ENCODE measurements around the gene KPNA6.

DNA sequence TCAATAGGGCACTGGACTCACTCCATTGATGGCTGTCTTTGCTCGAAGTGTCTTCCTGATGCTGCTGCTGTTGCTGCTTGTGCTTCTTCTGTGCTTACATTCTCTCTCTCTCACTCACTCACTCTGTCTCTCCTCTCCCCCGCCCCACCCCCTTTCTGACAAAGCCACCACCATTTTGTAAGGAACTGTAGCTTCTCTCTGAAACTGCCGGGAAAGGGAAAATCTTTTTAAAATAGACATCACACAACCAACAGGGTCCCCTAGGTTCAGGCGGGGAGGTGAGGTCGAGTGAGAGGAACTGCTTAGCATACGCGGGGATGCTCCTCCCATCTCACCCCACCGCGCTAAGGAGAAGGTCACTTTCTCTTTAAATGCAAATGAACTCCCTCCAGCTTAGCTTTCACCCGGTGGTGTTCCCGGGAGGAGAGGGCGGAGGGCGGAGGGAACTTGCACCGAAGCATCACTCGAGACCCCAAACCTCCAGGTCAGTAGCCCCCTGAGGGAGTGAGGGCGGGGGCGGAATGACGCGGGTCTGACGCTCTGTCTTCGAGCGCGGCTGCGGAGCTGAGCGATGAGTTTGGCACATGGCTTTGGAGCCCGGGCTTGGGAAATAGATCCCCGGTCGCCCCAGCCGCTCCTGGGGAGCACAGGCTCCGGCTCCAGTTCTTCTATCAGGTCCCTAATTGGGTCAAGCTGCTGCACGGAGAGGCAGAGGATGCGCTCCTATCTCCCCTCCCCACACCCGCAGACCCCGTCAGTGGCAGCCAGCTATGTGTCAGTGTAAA is 92.6 kb downstream of the KPNA6 start, which contains the start of gene CCDC28B:
- TF ChIP-seq EP300 (IDR thresholded peaks at IDR 0.05; ENCODE audit: borderline replicate concordance in 1 of 2, low read depth in 1 of 2, low read length in 1 of 2), result no peak
- TF ChIP-seq NFIC (IDR thresholded peaks at IDR 0.05; ENCODE audit: borderline replicate concordance), result no peak
- TF ChIP-seq YY1 (IDR thresholded peaks at IDR 0.05; ENCODE audit: low read depth), result peak; percentile 62; the same call in 1 of the 2 replicates
- no peak for TF ChIP-seq CHD2 (IDR thresholded peaks at IDR 0.05; ENCODE audit: low read length, partially characterized antibody)
